Natural killer cell (primary cell): ENCODE results near the gene EGFR. TPM values are rescaled to one million over a fixed set of nuclear protein-coding genes. Genes with fewer than 3 reads are reported as not detected.

ENCODE experiments used
- ATAC-seq, 3 donors: fragments of 150-1000 bp in 2 of 3; fragments of 200-7000 bp in 1 of 3; cut with Tn5 transposase; 1 replicate in 1 of 3; 2 replicates in 2 of 3; pipeline ENCODE4 v1.10.0; 2021; ENCODE audit warnings: mild to moderate bottlenecking in 2 of 3, moderate library complexity in 2 of 3
- DNase-seq, 2 donors: peaks; one replicate each; pipeline versions ENCODE4 v3.0.0 to v3.0.0-alpha.2; 2013 to 2021; ENCODE audit warnings: mixed read lengths in 1 of 2
- H3K27ac ChIP-seq: one replicate; pipeline ENCODE4 v1.5.1; 2013; ENCODE audit warnings: mild to moderate bottlenecking, low read length
- H3K27me3 ChIP-seq: one replicate; pipeline ENCODE4 v1.6.1; 2013; ENCODE audit warnings: low read length; ENCODE audit not compliant: control insufficient read depth, insufficient read depth
- H3K36me3 ChIP-seq: one replicate; pipeline ENCODE4 v1.6.1; 2013; ENCODE audit warnings: low read length; ENCODE audit not compliant: control insufficient read depth, insufficient read depth
- H3K4me1 ChIP-seq: one replicate; pipeline ENCODE4 v1.6.1; 2013; ENCODE audit warnings: low read length; ENCODE audit not compliant: control insufficient read depth, insufficient read depth
- H3K4me3 ChIP-seq: one replicate; pipeline ENCODE4 v1.5.1; 2013; ENCODE audit warnings: low read length
- H3K9me3 ChIP-seq: one replicate; pipeline ENCODE4 v1.6.1; 2013; ENCODE audit warnings: low read length; ENCODE audit not compliant: control insufficient read depth, insufficient read depth
- H3K27ac Mint-ChIP-seq, 2 donors: one replicate each; pipeline ENCODE4 v1.8.0; 2022; ENCODE audit warnings: mild to moderate bottlenecking in 2 of 2, mixed read lengths in 2 of 2, moderate library complexity in 1 of 2
- H3K27me3 Mint-ChIP-seq, 2 donors: one replicate each; pipeline ENCODE4 v1.8.0; 2022; ENCODE audit warnings: low read depth in 2 of 2, mixed read lengths in 2 of 2
- H3K36me3 Mint-ChIP-seq: one replicate; pipeline ENCODE4 v1.8.0; 2022; ENCODE audit warnings: mixed read lengths
- H3K4me1 Mint-ChIP-seq, 2 donors: one replicate each; pipeline ENCODE4 v1.8.0; 2022; ENCODE audit warnings: mixed read lengths in 2 of 2
- H3K4me3 Mint-ChIP-seq: one replicate; pipeline ENCODE4 v1.8.0; 2022; ENCODE audit warnings: mild to moderate bottlenecking, moderate library complexity, mixed read lengths
- H3K9me3 Mint-ChIP-seq, 2 donors: one replicate each; pipeline ENCODE4 v1.8.0; 2022; ENCODE audit warnings: mixed read lengths in 2 of 2
- WGBS: methylation state at CpG from one replicate; pipeline ENCODE4 v1.1.7; 2013; ENCODE audit warnings: missing lambda C conversion rate; ENCODE audit not compliant: insufficient coverage; 5-methylcytosine and 5-hydroxymethylcytosine counted together
- intact Hi-C: fragments of 100-400 bp; cut with micrococcal nuclease; formaldehyde crosslinking; loops from one replicate; pipeline ENCODE4 v1.14.2; 2022
- total RNA-seq, 4 donors: library from RNA; stranded (reverse); fragments of 120-200 nt in 1 of 4; gene quantifications; one replicate each; pipeline versions ENCODE4 v1.2.3 to v1.2.4, GENCODE V29; 2013 to 2022
- TF ChIP-seq, protein P1 (sequence below): fragments of 200-600 bp; IDR thresholded peaks from one replicate; pipeline ENCODE4 v1.8.0; 2022; ENCODE audit warnings: antibody characterized with exemption

The EGFR gene
- total RNA-seq, 3 donors from 2014 or later (not counting 1 experiment from before 2014, with no cell fraction given) = not detected

DNA sequence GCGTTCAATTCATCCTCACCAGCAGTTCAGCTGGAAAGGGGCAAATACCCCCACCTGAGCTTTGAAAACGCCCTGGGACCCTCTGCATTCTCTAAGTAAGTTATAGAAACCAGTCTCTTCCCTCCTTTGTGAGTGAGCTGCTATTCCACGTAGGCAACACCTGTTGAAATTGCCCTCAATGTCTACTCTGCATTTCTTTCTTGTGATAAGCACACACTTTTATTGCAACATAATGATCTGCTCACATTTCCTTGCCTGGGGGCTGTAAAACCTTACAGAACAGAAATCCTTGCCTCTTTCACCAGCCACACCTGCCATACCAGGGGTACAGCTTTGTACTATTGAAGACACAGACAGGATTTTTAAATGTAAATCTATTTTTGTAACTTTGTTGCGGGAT, 190.5 kb downstream of the EGFR start:
- intact Hi-C loops = no loop called here

DNA sequence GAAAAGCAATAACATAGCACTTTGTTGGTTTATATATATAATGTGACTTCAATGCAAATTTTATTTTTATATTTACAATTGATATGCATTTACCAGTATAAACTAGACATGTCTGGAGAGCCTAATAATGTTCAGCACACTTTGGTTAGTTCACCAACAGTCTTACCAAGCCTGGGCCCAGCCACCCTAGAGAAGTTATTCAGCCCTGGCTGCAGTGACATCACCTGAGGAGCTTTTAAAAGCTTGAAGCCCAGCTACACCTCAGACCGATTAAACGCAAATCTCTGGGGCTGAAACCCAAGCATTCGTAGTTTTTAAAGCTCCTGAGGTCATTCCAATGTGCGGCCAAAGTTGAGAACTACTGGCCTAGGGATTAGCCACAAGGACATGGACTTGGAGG, 191.4 kb downstream of the EGFR start:
- TF ChIP-seq, protein P1, sequence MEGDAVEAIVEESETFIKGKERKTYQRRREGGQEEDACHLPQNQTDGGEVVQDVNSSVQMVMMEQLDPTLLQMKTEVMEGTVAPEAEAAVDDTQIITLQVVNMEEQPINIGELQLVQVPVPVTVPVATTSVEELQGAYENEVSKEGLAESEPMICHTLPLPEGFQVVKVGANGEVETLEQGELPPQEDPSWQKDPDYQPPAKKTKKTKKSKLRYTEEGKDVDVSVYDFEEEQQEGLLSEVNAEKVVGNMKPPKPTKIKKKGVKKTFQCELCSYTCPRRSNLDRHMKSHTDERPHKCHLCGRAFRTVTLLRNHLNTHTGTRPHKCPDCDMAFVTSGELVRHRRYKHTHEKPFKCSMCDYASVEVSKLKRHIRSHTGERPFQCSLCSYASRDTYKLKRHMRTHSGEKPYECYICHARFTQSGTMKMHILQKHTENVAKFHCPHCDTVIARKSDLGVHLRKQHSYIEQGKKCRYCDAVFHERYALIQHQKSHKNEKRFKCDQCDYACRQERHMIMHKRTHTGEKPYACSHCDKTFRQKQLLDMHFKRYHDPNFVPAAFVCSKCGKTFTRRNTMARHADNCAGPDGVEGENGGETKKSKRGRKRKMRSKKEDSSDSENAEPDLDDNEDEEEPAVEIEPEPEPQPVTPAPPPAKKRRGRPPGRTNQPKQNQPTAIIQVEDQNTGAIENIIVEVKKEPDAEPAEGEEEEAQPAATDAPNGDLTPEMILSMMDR = no peak
- ATAC-seq (no peak), DNase-seq (no peak)
- Histone ChIP-seq H3K4me1 (no peaks in the 10 kb centered on the region), H3K36me3 (no peaks in the 10 kb centered on the region), H3K27me3 (no peaks in the 10 kb centered on the region), H3K9me3 (no peaks in the 10 kb centered on the region), H3K27ac (no peak overlapping the region), H3K4me3 (no peak overlapping the region)
- WGBS = 88% methylated on average over 4 of the region's 4 CpGs
- H3K9me3 Mint-ChIP-seq = no peaks in the 10 kb centered on the region
- H3K4me3 Mint-ChIP-seq = no peak overlapping the region
- no peaks in the 10 kb centered on the region for H3K4me1 Mint-ChIP-seq
- intact Hi-C loops = no loop called here
- H3K27ac Mint-ChIP-seq = no peak overlapping the region
- no peaks in the 10 kb centered on the region for H3K36me3 Mint-ChIP-seq
- H3K27me3 Mint-ChIP-seq = peaks cover 2 to 8% of the 10 kb centered on the region in 2 donors

More for the DNA sequence above, 190.5 kb downstream of the EGFR start:
- 67% methylated on average over 3 of the region's 4 CpGs for WGBS
- H3K4me1 ChIP-seq = no peaks in the 10 kb centered on the region
- H3K27ac ChIP-seq = no peak overlapping the region
- Mint-ChIP-seq H3K4me3 (no peak overlapping the region), H3K36me3 (no peaks in the 10 kb centered on the region), H3K4me1 (no peaks in the 10 kb centered on the region), H3K27me3 (peaks cover 0 to 2% of the 10 kb centered on the region in 2 donors), H3K27ac (no peak overlapping the region), H3K9me3 (no peaks in the 10 kb centered on the region)
- ATAC-seq = no peak
- TF ChIP-seq, protein P1 = no peak
- H3K27me3 ChIP-seq = no peaks in the 10 kb centered on the region
- DNase-seq = no peak
- H3K4me3 ChIP-seq = no peak overlapping the region
- H3K9me3 ChIP-seq = no peaks in the 10 kb centered on the region
- no peaks in the 10 kb centered on the region for H3K36me3 ChIP-seq

DNA sequence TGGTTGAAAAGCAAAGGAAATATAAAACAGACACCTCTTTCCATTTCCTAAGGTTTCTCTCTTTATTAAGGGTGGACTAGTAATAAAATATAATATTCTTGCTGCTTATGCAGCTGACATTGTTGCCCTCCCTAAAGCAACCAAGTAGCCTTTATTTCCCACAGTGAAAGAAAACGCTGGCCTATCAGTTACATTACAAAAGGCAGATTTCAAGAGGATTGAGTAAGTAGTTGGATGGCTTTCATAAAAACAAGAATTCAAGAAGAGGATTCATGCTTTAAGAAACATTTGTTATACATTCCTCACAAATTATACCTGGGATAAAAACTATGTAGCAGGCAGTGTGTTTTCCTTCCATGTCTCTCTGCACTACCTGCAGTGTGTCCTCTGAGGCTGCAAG, 191.9 kb downstream of the EGFR start:
- H3K4me1 Mint-ChIP-seq = no peaks in the 10 kb centered on the region
- no peaks in the 10 kb centered on the region for H3K36me3 ChIP-seq
- no peaks in the 10 kb centered on the region for H3K4me1 ChIP-seq
- no peak for DNase-seq
- no peaks in the 10 kb centered on the region for H3K27me3 ChIP-seq
- intact Hi-C loops = no loop called here
- no peak for ATAC-seq
- no peak overlapping the region for H3K27ac Mint-ChIP-seq
- H3K9me3 ChIP-seq = no peaks in the 10 kb centered on the region
- H3K36me3 Mint-ChIP-seq = no peaks in the 10 kb centered on the region
- H3K27me3 Mint-ChIP-seq = peaks cover 2 to 9% of the 10 kb centered on the region in 2 donors
- H3K27ac ChIP-seq = no peak overlapping the region
- H3K4me3 ChIP-seq = no peak overlapping the region
- H3K9me3 Mint-ChIP-seq = no peaks in the 10 kb centered on the region
- 60% methylated on average over 1 of the region's 1 CpG for WGBS
- no peak overlapping the region for H3K4me3 Mint-ChIP-seq
- TF ChIP-seq, protein P1 = no peak

- no peaks in the 10 kb centered on the region for H3K36me3 Mint-ChIP-seq
- Histone ChIP-seq H3K36me3 (no peaks in the 10 kb centered on the region), H3K27ac (no peak overlapping the region), H3K27me3 (no peaks in the 10 kb centered on the region), H3K9me3 (no peaks in the 10 kb centered on the region), H3K4me1 (no peaks in the 10 kb centered on the region), H3K4me3 (no peak overlapping the region)
- H3K4me1 Mint-ChIP-seq = no peaks in the 10 kb centered on the region
- H3K27me3 Mint-ChIP-seq = peaks cover 2 to 9% of the 10 kb centered on the region in 2 donors
- ATAC-seq = no peak
- 68% methylated on average over 3 of the region's 4 CpGs for WGBS
- no peaks in the 10 kb centered on the region for H3K9me3 Mint-ChIP-seq
- H3K4me3 Mint-ChIP-seq = no peak overlapping the region
- TF ChIP-seq, protein P1 = no peak
- DNase-seq = no peak
- H3K27ac Mint-ChIP-seq = no peak overlapping the region
- intact Hi-C loops = no loop called here
These were observed 192.9 kb downstream of the EGFR start for GRCh38 chr7:55211726-55212125.
